GM12864 (cell line): ENCODE results near the gene PIK3C2G.

Experiments
- DNase-seq: peaks from one replicate; pipeline ENCODE4 v3.0.0-alpha.2; 2011; ENCODE audit warnings: low read depth
- H3K4me3 ChIP-seq: 2 replicates; pipeline ENCODE4 v1.5.1; 2011; ENCODE audit warnings: mild to moderate bottlenecking, low read depth, low read length, control low read depth
- TF ChIP-seq, protein P1 (sequence below): IDR thresholded peaks from 2 replicates; pipeline ENCODE4 v1.5.1; 2011; ENCODE audit warnings: low read depth, mild to moderate bottlenecking, moderate library complexity, low read length, control low read depth, inconsistent platforms; ENCODE audit errors: missing control alignments

Gene PIK3C2G

DNA sequence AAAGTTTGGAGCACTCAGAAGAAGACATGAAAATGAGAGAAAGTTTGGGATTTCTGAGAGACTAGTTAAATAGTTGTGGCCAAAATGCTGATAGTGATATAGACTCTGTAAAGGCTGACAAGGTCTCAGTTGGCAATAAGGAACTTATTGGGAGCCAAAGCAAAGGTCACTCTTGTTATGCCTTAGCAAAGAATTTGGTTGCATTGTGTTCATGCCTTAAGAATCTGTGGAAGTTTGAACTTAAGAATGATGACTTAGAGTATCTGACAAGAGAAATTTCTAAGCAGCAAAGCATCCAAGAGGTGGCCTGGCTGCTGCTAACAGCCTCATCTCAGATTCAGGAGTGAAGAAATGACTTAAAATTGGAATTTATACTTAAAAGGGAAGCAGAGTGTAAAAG lies 113.8 kb downstream of the PIK3C2G start:
- DNase-seq: no peak
- no peak overlapping the region for H3K4me3 ChIP-seq
- TF ChIP-seq, protein P1, sequence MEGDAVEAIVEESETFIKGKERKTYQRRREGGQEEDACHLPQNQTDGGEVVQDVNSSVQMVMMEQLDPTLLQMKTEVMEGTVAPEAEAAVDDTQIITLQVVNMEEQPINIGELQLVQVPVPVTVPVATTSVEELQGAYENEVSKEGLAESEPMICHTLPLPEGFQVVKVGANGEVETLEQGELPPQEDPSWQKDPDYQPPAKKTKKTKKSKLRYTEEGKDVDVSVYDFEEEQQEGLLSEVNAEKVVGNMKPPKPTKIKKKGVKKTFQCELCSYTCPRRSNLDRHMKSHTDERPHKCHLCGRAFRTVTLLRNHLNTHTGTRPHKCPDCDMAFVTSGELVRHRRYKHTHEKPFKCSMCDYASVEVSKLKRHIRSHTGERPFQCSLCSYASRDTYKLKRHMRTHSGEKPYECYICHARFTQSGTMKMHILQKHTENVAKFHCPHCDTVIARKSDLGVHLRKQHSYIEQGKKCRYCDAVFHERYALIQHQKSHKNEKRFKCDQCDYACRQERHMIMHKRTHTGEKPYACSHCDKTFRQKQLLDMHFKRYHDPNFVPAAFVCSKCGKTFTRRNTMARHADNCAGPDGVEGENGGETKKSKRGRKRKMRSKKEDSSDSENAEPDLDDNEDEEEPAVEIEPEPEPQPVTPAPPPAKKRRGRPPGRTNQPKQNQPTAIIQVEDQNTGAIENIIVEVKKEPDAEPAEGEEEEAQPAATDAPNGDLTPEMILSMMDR: no peak

DNA sequence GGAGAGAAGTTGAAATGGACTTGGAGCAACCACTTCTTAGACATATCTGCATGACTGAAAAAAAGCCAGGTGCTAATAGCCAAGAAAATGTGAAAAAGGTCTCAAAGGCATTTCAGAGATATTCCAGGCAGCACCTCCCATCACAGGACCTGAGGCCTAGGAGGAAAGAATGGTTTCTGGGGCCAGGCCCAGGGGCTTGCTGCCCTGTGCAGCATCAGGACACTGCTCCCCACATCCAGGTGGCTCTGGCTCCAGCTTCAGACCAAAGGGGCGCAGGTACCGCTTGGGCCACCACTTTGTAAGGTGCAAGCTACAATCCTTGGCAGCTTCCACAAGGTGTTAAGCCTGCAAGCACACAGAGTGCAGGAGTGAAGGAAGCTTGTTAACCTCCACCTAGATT lies 114.3 kb downstream of the PIK3C2G start:
- H3K4me3 ChIP-seq: no peak overlapping the region
- DNase-seq: no peak
- TF ChIP-seq, protein P1: no peak

GRCh38 chr12:18382236-18382885 lies 121.0 kb downstream of the PIK3C2G start:
- DNase-seq: no peak
- no peak overlapping the region for H3K4me3 ChIP-seq
- TF ChIP-seq, protein P1: no peak

GRCh38 chr12:18383203-18383602 lies 121.9 kb downstream of the PIK3C2G start:
- H3K4me3 ChIP-seq: no peak overlapping the region
- TF ChIP-seq, protein P1: no peak
- no peak for DNase-seq

DNA sequence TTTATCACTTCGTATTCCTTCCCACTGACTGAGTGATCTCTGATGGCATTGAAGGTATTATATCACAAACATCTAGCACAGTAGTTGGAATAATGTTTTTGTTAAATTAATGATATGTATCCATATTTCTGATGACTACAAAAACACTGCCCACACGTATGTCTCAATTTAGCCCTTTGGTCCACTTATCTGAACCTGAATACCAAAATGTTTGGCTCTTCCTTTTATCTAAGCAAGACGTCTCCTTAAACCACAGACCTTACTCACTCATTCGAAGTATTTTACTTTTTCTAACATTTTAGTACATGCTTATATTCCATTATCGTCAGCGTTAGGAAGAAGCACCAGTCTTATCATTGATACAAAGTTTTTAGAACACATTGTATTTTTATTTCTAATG lies 126.4 kb downstream of the PIK3C2G start:
- no peak overlapping the region for H3K4me3 ChIP-seq
- DNase-seq: no peak
- TF ChIP-seq, protein P1: no peak

GRCh38 chr12:18389820-18390219 lies 128.5 kb downstream of the PIK3C2G start:
- no peak overlapping the region for H3K4me3 ChIP-seq
- no peak for DNase-seq
- TF ChIP-seq, protein P1: no peak

DNA sequence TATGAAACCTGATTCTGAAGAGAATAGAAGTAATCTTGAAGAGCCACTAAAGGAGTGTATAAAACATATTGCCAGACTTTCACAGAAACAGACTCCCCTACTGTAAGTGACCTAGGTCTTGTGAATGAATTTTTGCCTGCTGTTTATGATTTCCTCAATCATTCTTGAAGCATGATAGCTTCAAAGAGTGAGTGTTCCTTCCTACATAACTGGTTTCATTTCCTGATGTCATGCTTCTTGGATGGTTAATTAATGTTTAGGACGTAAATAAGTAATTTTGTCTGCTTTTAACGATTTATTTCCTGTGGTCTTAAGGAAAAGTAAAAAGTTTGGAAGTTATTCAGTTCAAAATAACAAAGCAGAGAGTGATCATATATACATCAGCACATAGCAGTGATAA lies 129.8 kb downstream of the PIK3C2G start:
- no peak overlapping the region for H3K4me3 ChIP-seq
- TF ChIP-seq, protein P1: no peak
- no peak for DNase-seq
